HG03025 (cell line): ENCODE measurements around the gene ZNHIT6.
"Not testable (repeated sequence)": the region's sequence is repeated elsewhere in the genome, so short reads cannot be mapped to it uniquely, and the experiment has no call there.

Experiments
- ATAC-seq: cut with Tn5 transposase; IDR thresholded peaks from one replicate; pipeline ENCODE4 v1.9.1; 2021; ENCODE audit warnings: mild to moderate bottlenecking, moderate library complexity; ENCODE audit not compliant: unreplicated experiment, low FRiP score

The ZNHIT6 gene, protein sequence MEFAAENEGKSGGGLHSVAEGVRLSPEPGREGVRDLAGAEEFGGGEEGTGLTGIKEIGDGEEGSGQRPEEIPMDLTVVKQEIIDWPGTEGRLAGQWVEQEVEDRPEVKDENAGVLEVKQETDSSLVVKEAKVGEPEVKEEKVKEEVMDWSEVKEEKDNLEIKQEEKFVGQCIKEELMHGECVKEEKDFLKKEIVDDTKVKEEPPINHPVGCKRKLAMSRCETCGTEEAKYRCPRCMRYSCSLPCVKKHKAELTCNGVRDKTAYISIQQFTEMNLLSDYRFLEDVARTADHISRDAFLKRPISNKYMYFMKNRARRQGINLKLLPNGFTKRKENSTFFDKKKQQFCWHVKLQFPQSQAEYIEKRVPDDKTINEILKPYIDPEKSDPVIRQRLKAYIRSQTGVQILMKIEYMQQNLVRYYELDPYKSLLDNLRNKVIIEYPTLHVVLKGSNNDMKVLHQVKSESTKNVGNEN

DNA sequence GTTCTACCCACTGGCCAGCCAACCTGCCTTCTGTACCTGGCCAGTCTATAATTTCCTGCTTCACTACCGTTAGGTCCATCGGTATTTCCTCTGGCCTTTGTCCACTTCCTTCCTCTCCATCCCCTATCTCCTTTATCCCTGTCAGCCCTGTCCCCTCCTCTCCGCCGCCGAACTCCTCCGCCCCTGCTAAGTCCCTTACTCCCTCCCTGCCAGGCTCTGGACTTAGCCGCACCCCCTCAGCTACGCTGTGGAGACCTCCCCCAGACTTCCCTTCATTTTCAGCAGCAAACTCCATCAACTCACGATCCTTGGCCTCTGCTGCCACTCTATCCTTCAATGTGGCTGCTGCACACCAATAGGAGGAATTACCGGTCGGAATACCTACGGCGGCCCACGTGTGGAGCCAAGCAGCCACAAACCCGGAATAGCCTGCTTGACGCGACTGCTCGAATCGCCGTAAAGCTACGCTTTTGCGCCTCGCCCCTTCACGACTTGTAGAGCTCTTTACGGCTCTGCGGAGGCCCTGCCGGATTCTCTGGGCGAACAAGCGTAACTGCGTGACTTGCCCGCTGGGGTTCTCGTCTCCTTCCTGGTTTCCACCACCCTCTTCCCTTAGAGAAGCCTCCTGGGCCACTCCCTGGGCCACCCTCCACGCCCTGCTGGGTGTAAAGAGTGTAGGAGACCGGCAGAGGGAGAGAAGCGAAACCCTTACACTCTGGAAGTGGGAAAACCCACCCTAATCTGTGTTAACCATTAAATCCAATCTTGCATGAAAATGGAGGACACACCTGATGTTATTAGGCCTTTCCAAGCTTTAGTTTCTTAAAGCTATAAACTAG is at the start of gene ZNHIT6:
Gene ZNHIT6, minus strand, starts transcription at position 444 of the 839 bp plus-strand sequence. Its CDS starts 149 bp downstream, at position 295.
- peak; percentile 86 for ATAC-seq

DNA sequence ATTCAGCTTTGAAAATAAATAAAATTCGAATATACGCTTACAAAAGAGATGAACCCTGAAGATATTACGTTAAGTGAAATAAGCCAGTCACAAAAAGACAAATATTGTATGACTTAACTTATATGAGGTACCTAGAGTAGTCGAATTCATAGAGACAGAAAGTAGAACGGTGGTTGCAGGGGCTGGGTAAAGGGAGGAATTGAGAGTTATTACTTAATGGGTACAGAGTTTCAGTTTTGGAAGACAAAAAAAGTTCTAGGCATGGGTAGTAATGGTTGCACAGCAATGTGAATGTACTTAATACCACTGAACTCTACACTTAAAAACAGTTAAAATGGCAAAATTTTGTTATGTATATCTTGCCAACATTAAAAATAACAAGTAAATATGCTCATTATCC is 48.6 kb upstream of the ZNHIT6 start:
- no peak for ATAC-seq

DNA sequence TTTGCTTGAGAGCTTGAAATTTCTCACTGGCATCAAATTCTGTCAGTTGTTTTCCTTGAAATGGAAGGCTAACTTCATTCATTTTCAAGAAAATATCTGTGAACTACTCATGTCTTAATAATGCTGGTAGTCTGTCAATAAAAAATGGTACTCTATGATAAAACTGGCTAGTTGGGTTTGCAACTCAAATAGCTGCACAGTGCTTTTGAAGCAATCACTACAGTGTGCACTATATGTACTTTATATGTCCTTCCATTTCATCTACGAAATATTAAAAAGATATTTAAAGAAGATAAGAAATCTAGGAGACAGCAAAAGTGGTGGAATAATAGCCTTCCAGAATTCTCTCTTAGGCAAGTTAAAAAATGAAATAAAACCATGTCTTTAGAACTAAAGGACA is 39.9 kb upstream of the ZNHIT6 start:
- ATAC-seq, result no peak

DNA sequence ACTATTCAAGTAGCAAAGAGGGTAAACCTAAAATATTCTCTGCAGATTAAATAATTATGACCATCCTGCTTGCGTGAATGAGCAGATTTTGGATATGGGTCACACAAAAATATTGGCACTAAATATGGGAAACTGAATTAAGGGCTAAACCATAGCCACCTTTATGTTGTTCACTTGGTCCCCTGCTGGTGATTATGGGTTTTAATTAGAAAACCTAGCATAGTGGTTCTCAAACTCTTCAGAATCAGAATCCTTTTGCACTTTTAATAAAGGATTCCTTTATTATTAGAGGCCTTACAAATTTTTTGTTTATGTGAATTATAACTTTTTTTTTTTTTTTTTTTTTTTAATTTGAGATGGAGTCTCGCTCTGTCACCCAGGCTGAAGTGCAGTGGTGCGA is 38.5 kb upstream of the ZNHIT6 start:
- no peak for ATAC-seq

DNA sequence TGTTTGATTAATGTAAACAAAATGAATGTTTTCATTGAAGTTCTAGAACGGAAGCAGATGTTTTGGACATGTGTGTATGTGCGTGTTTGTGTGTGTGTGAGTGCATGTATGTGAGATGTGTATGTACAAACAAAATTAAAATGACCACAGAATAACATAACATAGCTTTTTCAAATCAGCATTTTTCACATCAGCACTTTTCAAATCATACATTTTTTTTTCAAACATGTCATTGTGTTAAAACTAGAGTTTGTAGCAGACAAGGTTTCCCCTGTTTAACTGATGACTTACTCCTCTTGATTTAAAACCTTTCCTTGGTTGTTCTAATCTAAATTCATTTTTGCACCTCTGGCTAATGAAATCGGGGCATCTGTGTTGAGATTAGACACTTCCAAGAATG is 35.6 kb upstream of the ZNHIT6 start:
- ATAC-seq, result no peak

DNA sequence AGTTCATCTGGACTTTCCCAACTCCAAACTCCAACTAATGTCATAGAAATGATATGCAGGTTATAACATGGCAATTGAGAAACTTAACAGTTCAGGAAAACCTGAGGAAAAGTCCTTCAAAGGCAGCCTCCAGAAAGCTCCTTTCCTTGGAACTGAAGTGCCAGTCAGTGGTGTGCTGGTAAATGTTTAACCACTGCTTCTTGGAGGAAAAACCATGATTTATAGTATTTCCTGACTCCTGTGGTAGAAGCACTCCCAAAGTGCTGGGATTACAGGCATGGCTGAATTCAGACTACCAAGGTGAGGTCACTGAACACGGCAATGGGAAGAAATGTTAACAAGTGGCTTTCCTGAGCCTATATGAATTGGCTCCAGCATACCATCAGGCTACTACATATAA is 26.7 kb upstream of the ZNHIT6 start:
- ATAC-seq, result no peak

DNA sequence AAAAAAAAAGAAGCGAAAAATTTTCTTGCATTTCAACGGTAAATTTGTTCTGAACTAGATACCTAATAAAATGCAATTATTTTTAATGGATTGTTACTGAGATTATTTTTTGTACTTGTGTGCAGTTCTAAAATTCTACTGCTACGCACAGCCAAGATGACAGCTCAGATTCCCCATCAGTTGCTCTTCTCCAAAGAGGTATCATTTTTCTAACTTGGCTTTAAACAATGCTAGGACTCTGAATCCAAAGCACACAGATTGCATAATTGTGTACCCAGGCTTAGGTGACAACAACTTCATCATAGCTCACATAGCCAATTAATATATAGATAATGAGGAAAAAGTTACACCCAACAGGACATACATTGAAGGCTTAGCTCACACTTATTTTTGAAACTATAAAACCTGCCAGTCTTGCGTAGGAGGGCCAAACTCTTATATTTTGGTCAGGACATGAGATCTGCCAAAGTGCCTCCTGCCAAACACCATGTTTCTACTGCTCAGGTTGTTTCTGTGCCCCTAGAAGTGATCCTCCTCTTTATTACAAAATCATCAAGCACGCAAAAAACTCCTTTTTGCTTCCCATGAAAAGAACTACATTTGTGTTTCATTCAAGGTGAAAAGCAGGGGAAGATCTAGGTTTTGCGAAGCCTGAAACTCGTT is 10.6 kb upstream of the ZNHIT6 start:
- ATAC-seq, result no peak

DNA sequence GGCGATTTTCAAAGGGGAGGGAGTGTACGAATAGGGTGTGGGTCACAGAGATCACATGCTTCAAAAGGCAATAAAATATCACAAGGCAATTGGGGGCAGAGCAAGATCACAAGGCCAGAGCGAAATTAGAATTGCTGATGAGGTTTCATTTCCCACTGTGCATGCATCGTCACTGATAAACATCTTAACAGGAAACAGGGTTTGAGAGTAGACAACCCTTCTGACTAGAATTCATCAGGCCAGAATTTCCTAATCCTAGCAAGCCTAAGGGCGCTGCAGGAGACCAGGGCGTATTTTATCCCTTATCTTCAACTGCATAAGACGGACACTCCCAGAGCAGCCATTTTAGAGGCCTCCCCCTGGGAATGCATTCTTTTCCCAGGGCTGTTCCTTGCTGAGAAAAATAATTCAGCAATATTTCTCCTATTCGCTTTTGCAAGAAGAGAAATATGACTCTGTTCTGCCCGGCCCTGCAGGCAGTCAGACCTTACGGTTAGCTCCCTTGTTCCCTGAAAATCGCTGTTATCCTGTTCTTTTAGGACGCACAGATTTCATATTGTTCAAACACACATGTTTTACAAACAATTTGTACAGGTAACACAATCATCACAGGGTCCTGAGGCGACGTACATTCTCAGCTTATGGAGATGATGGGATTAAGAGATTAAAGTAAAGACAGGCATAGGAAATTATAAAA is 6.3 kb upstream of the ZNHIT6 start:
- not testable (repeated sequence) for ATAC-seq

DNA sequence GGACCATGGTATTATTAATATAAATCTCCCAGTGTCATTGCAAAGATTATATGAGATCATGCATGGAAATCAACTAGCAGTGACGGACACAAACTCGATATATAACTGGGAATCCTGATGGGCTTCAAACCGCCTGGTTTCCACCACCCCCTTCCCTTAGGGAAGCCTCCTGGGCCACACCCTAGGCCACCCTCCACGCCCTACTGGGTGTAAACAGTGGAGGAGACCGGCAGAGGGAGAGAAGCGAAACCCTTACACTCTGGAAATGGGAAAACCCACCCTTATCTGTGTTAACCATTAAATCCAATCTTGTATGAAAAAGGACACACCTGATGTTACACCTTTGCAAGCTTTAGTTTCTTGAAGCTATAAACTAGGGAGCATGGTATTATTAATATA is 595 bp upstream of the ZNHIT6 start:
- no peak for ATAC-seq

DNA sequence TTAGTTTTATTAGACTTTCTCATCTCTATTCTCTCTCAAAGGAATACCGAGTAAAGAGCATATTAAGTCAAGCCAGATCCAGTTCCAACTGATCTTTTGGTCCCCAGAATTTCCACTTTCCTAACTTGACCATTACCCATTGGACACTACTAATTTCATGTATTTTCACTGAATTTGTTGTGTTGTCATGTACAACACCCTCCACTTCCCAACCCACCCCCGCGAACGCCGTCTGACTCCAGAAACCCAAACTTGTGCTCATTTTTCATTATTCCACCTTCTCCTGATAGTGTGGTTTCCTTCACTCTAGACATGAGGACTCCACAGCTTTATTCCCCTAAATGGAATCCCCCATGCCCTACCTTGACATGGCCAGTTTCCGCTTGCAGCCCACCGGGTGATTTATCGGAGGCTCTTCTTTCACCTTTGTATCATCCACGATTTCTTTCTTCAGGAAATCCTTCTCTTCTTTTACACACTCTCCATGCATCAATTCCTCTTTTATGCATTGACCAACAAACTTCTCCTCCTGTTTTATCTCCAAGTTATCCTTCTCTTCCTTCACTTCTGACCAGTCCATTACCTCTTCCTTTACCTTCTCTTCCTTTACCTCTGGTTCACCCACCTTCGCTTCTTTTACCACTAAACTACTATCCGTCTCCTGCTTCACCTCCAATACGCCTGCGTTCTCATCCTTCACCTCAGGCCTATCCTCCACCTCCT is 805 bp downstream of the ZNHIT6 start:
- ATAC-seq, result peak; percentile 39

DNA sequence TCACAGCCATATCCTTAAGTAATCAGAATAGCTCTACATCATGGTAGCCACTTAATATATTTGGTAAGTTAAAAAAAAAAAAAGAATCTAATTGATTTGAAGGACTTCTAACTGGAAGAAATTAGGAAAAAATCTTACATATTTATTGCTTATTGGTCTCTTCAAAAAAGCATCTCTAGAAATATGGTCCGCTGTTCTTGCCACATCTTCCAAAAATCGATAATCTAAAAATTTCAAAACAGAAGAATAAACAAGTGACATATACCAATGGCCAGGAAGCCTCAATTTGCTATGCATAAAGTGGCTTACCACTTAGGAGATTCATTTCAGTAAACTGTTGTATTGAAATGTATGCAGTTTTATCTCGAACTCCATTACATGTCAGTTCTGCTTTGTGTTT is 2.3 kb downstream of the ZNHIT6 start:
- no peak for ATAC-seq

DNA sequence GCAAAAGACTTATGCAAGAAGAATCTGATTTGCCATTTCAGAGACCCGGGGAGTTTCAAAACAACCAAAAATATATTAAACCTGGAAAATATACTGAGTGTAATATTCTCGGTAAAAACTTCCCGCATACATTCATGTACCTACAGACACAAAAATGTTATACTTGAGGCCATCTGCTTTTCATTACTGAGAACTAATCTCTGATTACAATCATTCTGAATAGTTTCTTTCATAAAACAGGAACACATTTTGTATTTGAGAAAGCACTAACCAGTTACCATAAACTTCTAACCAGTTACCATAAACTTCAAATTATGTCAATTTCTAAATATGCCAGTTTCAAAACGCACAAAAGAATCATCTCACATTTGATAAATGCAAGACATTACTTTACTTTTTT is 7.8 kb downstream of the ZNHIT6 start:
- no peak for ATAC-seq

DNA sequence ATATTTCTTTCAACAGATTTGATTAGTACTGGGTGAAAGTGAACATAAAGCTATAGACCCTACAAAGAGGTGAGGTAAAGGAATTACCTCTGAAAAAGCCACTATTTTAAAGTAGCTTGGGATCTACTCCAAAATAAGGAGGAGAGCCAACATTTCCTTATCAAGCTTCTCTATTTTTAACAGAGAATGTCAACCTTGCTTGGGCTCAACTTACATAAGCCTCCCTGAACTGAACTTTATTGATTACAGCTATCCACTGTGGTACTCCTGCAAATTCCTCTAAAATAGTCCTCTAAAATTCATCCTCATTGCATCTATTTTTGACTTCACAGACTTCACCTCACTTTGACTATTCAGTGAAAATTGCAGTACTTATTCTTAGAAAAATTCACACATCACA is 10.3 kb downstream of the ZNHIT6 start:
- no peak for ATAC-seq

DNA sequence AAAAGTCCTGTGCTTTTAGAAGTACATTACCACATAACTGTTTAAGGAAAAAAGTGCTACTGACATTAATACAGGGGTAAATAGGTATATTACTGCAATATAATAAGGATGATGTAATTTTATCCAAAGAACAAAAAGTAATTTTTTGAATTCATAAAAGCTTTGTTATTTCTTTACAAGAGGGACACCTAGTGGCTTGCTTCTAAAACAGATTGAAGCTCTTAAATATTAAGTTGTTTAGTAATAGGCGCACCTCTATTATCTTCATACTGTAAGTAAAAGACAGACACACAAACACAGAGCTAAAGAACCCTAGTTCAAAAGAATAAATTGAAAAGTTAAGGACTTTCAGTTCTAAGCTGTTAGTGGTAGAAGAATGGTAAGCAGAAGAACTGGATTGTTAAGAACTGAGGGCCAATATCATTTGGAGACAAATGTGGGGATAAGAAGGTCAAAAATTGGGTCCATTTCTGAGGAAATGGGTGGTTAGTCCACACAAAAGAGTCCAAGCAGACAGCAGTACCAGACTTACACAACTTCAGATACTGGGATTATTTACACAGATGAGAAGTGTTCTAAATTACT is 15.4 kb downstream of the ZNHIT6 start:
- no peak for ATAC-seq

DNA sequence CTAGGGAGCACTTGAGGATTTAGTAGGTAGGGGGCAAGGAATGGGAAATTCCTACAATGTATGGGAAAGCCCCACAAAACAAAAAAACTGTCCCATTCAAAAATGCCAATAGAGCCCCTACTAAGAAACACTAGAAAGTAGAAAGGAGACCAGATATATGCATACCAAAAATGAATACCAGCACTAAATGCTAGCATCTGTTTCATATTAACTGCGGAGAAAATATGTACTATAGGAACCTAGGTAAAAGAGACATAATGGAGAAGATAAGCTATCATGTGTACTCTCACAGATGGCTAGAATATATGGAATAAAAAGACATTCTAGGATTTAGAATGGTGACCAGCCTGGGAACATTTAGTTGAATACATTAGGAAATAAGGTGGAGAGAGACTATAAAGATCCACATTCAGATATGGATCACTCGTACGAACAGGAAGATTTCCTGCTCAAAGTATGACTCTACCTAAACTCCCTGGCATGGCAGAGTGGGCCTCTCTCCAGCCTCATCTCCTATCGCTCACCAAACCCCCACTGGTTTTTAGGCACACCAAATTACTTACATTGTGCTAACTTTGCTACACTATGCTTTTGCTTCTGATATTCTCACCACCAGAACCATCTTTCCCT is 18.3 kb downstream of the ZNHIT6 start:
- no peak for ATAC-seq

DNA sequence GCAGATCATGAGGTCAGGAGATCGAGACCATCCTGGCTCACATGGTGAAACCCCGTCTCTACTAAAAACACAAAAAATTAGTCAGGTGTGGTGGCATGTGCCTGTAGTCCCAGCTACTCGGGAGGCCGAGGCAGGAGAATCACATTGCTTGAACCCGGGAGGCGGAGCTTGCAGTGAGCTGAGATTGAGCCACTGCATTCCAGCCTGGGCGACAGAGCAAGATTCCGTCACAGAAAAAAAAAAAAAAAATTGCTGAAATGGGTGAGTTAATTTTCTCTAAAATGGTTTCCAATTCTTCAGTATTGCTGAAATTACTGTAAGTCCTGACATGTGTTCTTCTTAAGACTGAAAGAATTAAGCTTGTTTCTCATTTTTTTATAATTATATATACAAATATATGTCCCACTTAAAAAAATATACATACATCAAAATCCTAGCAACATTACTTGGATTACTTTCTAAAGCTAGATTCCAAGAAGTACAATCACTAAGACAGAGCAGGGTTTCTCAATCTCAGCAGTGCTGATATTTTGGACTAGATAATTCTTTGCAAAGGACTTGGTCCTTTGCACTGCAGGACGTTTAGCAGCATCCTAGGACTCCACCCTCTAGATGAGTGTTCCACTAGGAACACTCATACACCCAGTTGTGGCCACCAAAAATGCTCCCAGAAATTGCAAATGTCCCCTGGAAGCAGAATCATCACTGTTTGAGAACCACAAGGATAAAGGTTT is 24.8 kb downstream of the ZNHIT6 start:
- ATAC-seq, result no peak

DNA sequence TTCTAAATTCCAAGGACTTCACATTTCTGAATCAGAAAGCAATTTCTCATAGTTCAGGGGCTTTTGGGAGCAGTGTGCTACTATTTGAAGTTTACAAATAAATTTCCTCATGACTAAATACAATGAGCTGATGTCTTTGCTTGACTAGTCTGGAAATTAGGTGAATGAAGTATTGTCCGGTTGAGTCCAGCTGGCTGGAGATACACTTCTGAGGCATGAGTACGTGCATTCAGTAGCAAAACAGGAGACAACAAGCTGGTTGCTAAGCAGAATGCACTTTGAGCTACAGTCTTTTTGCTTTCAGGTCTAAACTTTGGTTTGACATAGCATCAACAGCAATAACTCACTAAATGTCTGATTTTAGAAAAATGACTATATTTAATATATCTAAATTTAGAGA is 27.1 kb downstream of the ZNHIT6 start:
- ATAC-seq, result no peak

DNA sequence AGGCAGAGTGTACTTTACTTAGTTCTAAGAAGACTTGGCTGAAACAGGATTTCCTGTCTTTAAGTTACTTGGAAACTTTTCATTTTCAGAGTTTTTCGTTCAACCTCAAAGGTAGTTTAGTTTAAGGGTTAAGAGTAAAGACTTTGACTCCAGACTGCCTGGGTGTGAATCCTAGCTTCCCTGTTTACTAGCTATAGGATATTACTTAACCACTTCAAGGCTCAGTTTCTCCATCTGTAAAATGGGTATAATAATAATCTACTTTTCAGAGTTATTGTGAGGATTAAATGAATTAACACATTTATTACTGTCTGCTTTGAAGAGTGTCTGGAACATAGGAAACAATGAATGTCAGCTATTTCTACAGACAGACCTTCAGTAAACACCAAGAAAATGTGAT is 30.0 kb downstream of the ZNHIT6 start:
- ATAC-seq, result no peak
